NT2/D1 (cell line): ENCODE data around the gene PCDHA6.

ENCODE experiments used
- YY1 ChIP-seq: IDR thresholded peaks from 2 replicates; pipeline ENCODE4 v1.6.1; 2011; ENCODE audit not compliant: insufficient read length, insufficient read depth
- ZNF274 ChIP-seq: IDR thresholded peaks from 2 replicates; pipeline ENCODE4 v1.6.1; 2011; ENCODE audit warnings: mild to moderate bottlenecking, low read depth, low read length

- TF ChIP-seq YY1 (no peak), ZNF274 (no peak)
These were observed 34.9 kb downstream of the PCDHA6 start for GRCh38 chr5:140862441-140863295.
